Fibroblast of upper back skin (primary cell): ENCODE results near the gene SUGP2.
"Not testable (repeated sequence)": the region's sequence is repeated elsewhere in the genome, so short reads cannot be mapped to it uniquely, and the experiment has no call there.

Source experiments
- DNase-seq: peaks from one replicate; pipeline ENCODE4 v3.0.0-alpha.2; 2013

Gene SUGP2

DNA sequence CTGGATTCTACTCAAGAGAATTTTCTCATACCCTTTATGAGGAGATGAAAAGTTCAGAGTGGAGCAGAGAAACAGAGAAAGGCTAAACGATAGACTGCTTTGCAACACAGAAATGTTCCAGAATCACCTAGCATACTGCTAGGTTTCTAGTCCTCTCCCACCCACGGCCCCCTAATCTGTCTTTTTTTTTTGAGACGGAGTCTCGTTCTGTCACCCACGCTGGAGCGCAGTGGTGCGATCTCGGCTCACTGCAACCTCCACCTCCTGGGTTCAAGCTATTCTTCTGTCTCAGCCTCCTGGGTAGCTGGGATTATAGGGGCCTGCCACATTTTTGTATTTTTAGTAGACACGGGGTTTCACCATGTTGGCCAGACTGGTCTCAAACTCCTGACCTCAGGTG, 4.8 kb downstream of the SUGP2 start:
- DNase-seq, result no peak

- DNase-seq, result no peak
Observed at GRCh38 chr19:19027228-19027627, 6.1 kb downstream of the SUGP2 start.

- no peak for DNase-seq
Observed at GRCh38 chr19:19026299-19026971, 6.9 kb downstream of the SUGP2 start.

- no peak for DNase-seq
Observed at GRCh38 chr19:19025861-19026260, 7.5 kb downstream of the SUGP2 start.

DNA sequence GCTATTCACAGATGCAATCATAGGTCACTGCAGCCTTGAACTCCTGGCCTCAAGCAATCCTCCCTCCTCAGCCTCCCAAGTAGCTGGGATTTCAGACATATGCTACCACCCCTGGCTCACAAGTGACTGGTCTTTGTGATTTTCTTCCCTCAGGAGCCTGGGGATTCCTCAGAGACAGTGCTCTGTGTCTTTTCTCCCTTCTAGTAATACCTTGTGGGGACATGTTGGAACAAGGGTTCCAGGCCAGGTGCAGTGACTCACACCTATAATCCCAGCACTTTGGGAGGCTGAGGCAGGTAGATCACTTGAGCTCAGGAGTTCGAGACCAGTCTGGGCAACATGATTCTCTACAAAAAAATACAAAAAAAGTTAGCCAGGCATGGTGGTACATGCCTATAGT, 9.9 kb downstream of the SUGP2 start:
- not testable (repeated sequence) for DNase-seq

DNA sequence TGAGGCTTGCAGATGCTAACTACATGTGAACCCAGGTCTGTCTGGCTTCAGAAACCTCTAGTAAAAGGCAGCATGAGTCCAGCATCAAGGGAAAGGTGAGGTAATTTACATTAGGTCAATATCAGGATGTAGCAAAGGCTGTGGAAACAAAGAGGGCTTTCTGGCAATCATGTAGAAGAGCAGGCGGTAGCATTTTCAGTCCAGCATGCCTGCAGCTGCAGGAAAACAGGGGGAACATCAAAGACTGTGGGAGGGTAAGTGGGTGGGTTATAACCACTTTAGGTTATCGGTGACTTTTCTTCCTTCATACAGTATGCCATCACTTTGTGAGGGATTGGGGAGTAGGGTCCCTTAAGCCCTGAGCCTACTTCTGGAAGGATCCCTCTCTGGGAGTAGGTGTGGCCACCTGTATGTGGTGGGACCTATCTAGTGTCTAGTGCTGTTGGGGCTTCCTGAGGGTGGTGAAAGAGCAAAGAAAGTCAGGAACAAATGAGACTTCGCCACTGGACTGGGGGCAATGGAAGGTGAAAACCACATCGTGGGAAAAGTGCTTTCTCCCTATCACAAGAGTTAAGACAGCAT, 10.8 kb downstream of the SUGP2 start:
- DNase-seq, result no peak

DNA sequence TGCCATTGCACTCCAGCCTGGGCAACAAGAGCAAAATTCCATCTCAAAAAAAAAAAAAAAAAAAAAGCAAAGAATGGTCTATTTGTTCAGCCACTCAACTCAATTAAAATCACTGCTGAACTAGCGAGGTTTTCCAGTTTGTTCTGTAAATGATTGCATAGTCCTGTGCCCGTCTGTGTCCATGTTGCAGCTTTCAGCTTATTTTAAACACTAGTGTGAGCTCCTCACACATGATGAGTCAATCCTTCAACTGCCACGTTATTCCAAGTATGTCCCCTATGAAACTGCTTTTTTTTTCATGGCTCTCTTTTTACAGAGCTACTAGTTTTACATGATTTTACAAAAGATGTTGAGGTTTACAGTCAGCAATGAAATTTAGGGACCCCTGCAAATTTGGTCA, 12.2 kb downstream of the SUGP2 start:
- peak; percentile 55 for DNase-seq

- no peak for DNase-seq
Observed at GRCh38 chr19:19010551-19010950, 22.8 kb downstream of the SUGP2 start.

DNA sequence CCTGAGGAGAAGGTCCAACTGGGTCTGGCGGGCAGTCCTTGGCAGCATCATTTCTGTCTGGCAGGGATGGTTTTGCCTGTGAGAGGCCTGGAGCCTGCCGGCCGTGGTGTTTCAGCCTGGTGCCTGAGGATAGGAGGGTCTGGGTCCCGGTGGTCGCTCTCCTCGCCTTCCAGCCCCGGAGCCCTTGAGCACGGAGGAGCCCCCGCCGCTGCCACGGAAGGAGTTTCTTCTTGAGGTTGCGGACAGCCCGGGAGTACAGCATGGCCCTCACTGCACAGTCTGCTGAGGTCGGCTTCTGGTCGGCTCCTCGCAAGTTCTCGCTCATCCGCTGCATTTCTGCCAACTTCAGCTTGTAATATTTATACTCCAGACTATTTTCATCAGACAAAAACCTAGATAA, 23.4 kb downstream of the SUGP2 start:
- no peak for DNase-seq

- DNase-seq, result no peak
Observed at GRCh38 chr19:19006213-19006612, 27.1 kb downstream of the SUGP2 start.

- no peak for DNase-seq
Observed at GRCh38 chr19:19004144-19004543, 29.2 kb downstream of the SUGP2 start.

GRCh38 chr19:18999896-19000620, 33.3 kb downstream of the SUGP2 start:
- DNase-seq, result no peak

DNA sequence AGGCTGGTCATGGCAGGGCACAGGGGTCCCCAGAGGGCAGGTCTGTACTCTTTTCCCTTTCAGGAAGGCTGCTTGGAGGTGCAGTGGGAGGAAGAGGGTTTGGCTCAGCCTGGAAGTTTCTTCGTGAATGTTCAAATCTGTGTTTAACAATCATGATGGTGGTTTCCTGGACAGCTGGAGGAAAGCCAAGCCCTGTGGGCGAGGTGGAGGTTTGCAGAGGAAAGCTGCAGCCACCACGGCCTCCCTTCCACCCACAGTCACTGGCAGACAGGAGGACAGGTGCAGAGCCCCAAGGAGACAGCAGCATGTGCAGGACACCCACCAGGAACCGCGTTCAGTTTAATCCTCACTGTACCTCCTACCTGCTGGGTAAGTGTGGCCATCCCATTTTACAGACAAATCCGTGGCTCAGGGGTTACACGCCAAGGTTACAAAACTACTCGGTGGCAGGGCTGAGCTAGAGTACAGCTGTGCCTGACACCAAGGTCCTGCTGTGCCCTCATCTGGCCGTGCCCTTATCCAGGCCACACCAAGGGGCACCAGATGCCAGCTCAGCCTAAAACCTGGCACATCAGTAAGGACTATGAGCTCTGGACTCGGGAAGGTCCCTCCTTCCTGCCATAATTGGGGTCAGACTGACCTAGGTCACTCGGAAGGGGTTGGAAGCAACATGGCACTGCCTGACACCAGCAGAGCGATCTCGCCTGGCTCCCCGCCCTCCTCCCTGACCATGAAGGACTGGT, 34.1 kb downstream of the SUGP2 start:
- DNase-seq, result peak; percentile 10

DNA sequence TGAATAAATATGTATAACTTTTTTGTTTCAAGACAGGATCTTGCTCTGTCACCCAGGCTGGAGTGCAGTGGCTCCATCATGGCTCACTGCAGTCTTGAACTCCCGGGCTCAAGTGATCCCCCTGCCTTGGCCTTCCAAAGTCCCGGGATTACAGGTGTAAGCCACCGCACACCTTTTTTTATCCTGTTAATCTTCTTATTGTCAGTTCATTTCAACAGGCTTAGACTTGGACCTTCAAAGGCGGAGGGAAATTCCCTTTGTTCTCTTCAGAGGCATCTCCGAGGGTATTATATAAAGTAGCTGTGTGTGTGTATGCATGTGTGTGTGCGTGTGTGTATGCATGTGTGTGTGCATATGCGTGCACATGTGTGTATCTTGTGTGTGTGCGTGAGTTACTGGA, 35.0 kb downstream of the SUGP2 start:
- DNase-seq, result no peak

- no peak for DNase-seq
Observed at GRCh38 chr19:18996796-18997394, 36.4 kb downstream of the SUGP2 start.

- DNase-seq, result no peak
Observed at GRCh38 chr19:18996351-18996750, 37.0 kb downstream of the SUGP2 start.

- peak; percentile 76 for DNase-seq
Observed at GRCh38 chr19:18995804-18996241, 37.5 kb downstream of the SUGP2 start.

GRCh38 chr19:18993115-18993514, 40.2 kb downstream of the SUGP2 start:
- no peak for DNase-seq

DNA sequence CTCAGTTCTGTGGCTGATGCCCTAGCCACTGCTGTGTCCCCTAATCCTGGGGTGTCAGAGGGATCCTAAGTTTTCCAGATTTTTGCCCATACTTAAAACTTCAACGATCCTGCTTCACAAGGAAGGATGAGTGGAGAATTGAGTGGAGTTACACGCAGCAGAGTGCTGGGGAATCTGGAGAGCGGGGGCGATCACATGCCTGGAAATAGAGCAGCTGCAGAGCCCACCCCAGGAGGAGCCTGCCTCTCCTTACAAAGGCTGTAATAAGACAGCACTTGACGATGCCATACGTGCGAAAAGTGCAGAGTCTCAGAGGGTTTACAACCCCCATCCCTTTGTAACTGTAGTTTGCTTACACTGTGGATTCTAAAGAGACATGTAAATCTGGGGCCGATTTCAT, 40.6 kb downstream of the SUGP2 start:
- no peak for DNase-seq

DNA sequence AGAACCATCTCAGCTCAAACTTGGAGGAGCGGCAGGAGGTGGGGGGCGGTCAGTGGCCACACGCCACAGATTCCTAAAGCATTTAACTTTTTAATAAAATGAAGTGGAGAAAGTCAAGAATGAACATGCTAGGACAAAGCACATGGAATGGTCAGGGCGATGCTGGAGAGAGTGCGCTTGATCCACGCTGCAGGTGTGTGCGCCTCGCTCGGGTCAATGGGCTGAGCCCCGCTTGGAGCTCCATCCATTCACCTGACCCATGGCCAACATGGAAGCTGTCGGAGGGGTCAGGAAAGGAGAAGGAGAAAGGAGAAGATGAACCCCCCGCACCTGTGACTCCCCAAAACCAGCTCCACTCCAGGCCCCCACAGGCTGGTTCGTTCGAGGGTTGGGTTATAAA, 41.8 kb downstream of the SUGP2 start:
- DNase-seq, result no peak

GRCh38 chr19:18991006-18991405, 42.3 kb downstream of the SUGP2 start:
- DNase-seq, result no peak

GRCh38 chr19:18990128-18990708, 43.1 kb downstream of the SUGP2 start:
- DNase-seq, result no peak

DNA sequence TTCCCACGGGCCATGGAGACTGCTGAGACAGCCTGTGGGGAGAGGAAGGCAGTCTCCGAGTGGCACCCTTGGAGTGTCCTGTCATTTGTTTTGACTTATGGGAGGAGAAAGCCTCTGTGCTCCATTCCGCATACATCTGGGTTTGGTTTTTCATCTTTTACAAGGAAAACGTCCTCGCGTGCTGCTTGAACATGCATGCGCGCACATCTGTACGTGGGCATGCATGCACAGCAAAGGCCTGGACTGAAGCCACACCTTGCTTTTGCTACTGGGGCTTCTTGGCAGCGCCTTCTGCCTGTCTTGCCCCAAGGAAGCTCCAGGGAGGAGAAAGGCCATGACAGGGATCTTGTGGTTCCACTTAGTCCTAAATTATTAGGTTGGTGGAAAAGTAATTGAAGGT, 44.0 kb downstream of the SUGP2 start:
- no peak for DNase-seq
